ENCODE data around the gene HIP1R. TPM values are rescaled to one million over a fixed set of nuclear protein-coding genes. Genes with fewer than 3 reads are reported as not detected.

HIP1R gene
- total and polyA plus RNA-seq, 2 of the 13 experiments (the other 11 are each of a cell fraction or from before 2014, with no cell fraction given), result 18.4 to 25.5 TPM

DNA sequence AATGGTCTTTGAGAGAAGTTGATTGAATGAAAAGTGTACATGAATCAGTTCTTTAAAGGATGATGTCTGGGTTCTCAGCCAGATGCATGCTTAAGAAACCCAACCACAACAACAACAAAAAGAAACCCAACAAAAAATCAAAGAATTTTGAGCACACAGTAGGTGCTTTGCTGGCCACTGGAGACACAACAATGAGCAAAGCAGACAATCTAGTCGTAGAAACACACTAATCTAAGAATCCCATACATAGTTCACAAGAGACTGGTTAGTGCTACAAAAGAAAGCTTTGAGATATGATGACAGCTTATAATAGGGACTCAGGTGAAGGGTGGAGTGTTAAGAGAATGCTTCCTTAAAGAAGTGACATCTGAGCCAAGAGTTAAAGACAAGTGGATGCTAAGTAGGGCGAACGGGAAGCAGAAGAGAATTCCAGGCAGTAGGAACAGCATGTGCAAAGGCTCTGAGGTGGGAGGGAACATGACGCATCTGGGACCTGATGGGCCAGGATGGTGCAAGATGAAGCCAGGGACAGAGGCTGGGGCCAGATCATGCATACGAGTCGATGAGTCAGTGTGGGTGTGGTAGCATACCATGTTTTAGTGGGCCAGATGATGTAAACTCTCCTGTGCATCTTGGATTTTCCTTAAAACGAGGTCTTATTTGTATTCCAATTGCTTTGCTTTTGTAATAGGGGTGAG, 4.6 kb upstream of the HIP1R start:
- ATAC-seq (no peak), FAIRE-seq (no peak), DNase-seq (ENCODE audit: low spot score) (no peak)
- ChIA-PET CTCF (ENCODE audit: low intra/inter-chr PET ratio, low total read pairs) (no interaction called here), POLR2A (no interaction called here)
- Histone ChIP-seq H3K4me2 (ENCODE audit: low read depth, low read length) (no peak overlapping the region), H2AFZ (ENCODE audit: low read length) (no peak overlapping the region), H4K20me1 (ENCODE audit: insufficient read depth, low read length) (no peaks in the 10 kb centered on the region), H3K9ac (ENCODE audit: insufficient read depth, low read depth, low read length) (no peak overlapping the region), H3K79me2 (ENCODE audit: insufficient read depth, low read length) (no peaks in the 10 kb centered on the region), H3K27ac (ENCODE audit: extremely low read length, insufficient read depth, low read length) (no peak overlapping the region), H3K36me3 (replicated peaks in 1 of 2; ENCODE audit: control insufficient read depth in 1 of 2, insufficient read depth in 2 of 2, low read length in 2 of 2) (no peaks in the 10 kb centered on the region), H3K9me3 (ENCODE audit: low read length) (no peaks in the 10 kb centered on the region), H3K27me3 (ENCODE audit: control insufficient read depth in 1 of 2, insufficient read depth in 2 of 2, low read length in 2 of 2) (peaks cover 0 to 3% of the 10 kb centered on the region in 2 experiments; a peak in 1 of 5 replicates), H3K4me1 (ENCODE audit: insufficient read depth, low read length) (peaks cover 26% of the 10 kb centered on the region), H3K4me3 (replicated peaks in 1 of 3; ENCODE audit: insufficient read depth in 1 of 3, low read depth in 2 of 3, low read length in 3 of 3) (no peak overlapping the region)
- BruUV-seq (replicated peaks), result no TSS peak
- in situ Hi-C loops (cut with HindIII; ENCODE audit: extremely low pct_ligation_motif_present, low pct_unique_long_range_greater_than_20kb), result no loop called here
- 5% methylated on average over 7 of the region's 7 CpGs for WGBS (ENCODE audit: low lambda C conversion rate)
- intact Hi-C loops (cut with micrococcal nuclease; ENCODE audit: unreplicated experiment), result no loop called here
- TF ChIP-seq HOXA5 (CRISPR knock-in tag; IDR thresholded peaks at IDR 0.05) (no peak), TBX3 (IDR thresholded peaks at IDR 0.05; ENCODE audit: borderline replicate concordance) (peak; percentile 41; the same call in 1 of the 2 replicates), CREB1 (IDR thresholded peaks at IDR 0.05) (0 out of 2 replicates have a peak, but pooled peaks have one; percentile 12), CREB1 (CRISPR knock-in tag; IDR thresholded peaks at IDR 0.05) (no peak), XBP1 (CRISPR knock-in tag; IDR thresholded peaks at IDR 0.05) (no peak), ZKSCAN1 (IDR thresholded peaks at IDR 0.05; ENCODE audit: low read length) (peak; percentile 78), MTA3 (CRISPR knock-in tag; IDR thresholded peaks at IDR 0.05) (no peak), KDM5A (IDR thresholded peaks at IDR 0.05; ENCODE audit: borderline replicate concordance, low read length) (no peak), IRF2 (CRISPR knock-in tag; IDR thresholded peaks at IDR 0.05) (no peak), KDM1A (CRISPR knock-in tag; IDR thresholded peaks at IDR 0.05) (peak; percentile 72; the same call in 1 of the 2 replicates), JUN (CRISPR knock-in tag; IDR thresholded peaks at IDR 0.05) (no peak), FOSL2 (CRISPR knock-in tag; IDR thresholded peaks at IDR 0.05) (peak; percentile 90)
- TF ChIP-seq, protein P1, sequence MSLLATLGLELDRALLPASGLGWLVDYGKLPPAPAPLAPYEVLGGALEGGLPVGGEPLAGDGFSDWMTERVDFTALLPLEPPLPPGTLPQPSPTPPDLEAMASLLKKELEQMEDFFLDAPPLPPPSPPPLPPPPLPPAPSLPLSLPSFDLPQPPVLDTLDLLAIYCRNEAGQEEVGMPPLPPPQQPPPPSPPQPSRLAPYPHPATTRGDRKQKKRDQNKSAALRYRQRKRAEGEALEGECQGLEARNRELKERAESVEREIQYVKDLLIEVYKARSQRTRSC (CRISPR knock-in tag; IDR thresholded peaks at IDR 0.05; ENCODE audit: low read depth), result no peak
- TF ChIP-seq, protein P2, sequence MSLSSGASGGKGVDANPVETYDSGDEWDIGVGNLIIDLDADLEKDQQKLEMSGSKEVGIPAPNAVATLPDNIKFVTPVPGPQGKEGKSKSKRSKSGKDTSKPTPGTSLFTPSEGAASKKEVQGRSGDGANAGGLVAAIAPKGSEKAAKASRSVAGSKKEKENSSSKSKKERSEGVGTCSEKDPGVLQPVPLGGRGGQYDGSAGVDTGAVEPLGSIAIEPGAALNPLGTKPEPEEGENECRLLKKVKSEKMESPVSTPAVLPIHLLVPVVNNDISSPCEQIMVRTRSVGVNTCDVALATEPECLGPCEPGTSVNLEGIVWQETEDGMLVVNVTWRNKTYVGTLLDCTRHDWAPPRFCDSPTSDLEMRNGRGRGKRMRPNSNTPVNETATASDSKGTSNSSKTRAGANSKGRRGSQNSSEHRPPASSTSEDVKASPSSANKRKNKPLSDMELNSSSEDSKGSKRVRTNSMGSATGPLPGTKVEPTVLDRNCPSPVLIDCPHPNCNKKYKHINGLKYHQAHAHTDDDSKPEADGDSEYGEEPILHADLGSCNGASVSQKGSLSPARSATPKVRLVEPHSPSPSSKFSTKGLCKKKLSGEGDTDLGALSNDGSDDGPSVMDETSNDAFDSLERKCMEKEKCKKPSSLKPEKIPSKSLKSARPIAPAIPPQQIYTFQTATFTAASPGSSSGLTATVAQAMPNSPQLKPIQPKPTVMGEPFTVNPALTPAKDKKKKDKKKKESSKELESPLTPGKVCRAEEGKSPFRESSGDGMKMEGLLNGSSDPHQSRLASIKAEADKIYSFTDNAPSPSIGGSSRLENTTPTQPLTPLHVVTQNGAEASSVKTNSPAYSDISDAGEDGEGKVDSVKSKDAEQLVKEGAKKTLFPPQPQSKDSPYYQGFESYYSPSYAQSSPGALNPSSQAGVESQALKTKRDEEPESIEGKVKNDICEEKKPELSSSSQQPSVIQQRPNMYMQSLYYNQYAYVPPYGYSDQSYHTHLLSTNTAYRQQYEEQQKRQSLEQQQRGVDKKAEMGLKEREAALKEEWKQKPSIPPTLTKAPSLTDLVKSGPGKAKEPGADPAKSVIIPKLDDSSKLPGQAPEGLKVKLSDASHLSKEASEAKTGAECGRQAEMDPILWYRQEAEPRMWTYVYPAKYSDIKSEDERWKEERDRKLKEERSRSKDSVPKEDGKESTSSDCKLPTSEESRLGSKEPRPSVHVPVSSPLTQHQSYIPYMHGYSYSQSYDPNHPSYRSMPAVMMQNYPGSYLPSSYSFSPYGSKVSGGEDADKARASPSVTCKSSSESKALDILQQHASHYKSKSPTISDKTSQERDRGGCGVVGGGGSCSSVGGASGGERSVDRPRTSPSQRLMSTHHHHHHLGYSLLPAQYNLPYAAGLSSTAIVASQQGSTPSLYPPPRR (CRISPR knock-in tag; IDR thresholded peaks at IDR 0.05; ENCODE audit: borderline replicate concordance), result no peak
- TF ChIP-seq, protein P3, sequence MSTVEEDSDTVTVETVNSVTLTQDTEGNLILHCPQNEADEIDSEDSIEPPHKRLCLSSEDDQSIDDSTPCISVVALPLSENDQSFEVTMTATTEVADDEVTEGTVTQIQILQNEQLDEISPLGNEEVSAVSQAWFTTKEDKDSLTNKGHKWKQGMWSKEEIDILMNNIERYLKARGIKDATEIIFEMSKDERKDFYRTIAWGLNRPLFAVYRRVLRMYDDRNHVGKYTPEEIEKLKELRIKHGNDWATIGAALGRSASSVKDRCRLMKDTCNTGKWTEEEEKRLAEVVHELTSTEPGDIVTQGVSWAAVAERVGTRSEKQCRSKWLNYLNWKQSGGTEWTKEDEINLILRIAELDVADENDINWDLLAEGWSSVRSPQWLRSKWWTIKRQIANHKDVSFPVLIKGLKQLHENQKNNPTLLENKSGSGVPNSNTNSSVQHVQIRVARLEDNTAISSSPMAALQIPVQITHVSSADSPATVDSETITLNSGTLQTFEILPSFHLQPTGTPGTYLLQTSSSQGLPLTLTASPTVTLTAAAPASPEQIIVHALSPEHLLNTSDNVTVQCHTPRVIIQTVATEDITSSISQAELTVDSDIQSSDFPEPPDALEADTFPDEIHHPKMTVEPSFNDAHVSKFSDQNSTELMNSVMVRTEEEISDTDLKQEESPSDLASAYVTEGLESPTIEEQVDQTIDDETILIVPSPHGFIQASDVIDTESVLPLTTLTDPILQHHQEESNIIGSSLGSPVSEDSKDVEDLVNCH (CRISPR knock-in tag; IDR thresholded peaks at IDR 0.05), result no peak
- TF ChIP-seq, protein P4, sequence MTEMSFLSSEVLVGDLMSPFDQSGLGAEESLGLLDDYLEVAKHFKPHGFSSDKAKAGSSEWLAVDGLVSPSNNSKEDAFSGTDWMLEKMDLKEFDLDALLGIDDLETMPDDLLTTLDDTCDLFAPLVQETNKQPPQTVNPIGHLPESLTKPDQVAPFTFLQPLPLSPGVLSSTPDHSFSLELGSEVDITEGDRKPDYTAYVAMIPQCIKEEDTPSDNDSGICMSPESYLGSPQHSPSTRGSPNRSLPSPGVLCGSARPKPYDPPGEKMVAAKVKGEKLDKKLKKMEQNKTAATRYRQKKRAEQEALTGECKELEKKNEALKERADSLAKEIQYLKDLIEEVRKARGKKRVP (CRISPR knock-in tag; IDR thresholded peaks at IDR 0.05), result peak in 1 of 2 experiments; percentile 35; a peak in 1 of 4 replicates

Measured in HepG2 (cell line).